ENCODE measurements around the gene OPA1. TPM values are rescaled to one million over a fixed set of nuclear protein-coding genes. Genes with fewer than 3 reads are reported as not detected.

OPA1 gene
- total and polyA plus RNA-seq, 2 of the 13 experiments (the other 11 are each of a cell fraction or from before 2014, with no cell fraction given), result 26.7 to 78.5 TPM

GRCh38 chr3:193744048-193744821 lies 151.2 kb downstream of the OPA1 start (continued):
- TF ChIP-seq, protein P1, sequence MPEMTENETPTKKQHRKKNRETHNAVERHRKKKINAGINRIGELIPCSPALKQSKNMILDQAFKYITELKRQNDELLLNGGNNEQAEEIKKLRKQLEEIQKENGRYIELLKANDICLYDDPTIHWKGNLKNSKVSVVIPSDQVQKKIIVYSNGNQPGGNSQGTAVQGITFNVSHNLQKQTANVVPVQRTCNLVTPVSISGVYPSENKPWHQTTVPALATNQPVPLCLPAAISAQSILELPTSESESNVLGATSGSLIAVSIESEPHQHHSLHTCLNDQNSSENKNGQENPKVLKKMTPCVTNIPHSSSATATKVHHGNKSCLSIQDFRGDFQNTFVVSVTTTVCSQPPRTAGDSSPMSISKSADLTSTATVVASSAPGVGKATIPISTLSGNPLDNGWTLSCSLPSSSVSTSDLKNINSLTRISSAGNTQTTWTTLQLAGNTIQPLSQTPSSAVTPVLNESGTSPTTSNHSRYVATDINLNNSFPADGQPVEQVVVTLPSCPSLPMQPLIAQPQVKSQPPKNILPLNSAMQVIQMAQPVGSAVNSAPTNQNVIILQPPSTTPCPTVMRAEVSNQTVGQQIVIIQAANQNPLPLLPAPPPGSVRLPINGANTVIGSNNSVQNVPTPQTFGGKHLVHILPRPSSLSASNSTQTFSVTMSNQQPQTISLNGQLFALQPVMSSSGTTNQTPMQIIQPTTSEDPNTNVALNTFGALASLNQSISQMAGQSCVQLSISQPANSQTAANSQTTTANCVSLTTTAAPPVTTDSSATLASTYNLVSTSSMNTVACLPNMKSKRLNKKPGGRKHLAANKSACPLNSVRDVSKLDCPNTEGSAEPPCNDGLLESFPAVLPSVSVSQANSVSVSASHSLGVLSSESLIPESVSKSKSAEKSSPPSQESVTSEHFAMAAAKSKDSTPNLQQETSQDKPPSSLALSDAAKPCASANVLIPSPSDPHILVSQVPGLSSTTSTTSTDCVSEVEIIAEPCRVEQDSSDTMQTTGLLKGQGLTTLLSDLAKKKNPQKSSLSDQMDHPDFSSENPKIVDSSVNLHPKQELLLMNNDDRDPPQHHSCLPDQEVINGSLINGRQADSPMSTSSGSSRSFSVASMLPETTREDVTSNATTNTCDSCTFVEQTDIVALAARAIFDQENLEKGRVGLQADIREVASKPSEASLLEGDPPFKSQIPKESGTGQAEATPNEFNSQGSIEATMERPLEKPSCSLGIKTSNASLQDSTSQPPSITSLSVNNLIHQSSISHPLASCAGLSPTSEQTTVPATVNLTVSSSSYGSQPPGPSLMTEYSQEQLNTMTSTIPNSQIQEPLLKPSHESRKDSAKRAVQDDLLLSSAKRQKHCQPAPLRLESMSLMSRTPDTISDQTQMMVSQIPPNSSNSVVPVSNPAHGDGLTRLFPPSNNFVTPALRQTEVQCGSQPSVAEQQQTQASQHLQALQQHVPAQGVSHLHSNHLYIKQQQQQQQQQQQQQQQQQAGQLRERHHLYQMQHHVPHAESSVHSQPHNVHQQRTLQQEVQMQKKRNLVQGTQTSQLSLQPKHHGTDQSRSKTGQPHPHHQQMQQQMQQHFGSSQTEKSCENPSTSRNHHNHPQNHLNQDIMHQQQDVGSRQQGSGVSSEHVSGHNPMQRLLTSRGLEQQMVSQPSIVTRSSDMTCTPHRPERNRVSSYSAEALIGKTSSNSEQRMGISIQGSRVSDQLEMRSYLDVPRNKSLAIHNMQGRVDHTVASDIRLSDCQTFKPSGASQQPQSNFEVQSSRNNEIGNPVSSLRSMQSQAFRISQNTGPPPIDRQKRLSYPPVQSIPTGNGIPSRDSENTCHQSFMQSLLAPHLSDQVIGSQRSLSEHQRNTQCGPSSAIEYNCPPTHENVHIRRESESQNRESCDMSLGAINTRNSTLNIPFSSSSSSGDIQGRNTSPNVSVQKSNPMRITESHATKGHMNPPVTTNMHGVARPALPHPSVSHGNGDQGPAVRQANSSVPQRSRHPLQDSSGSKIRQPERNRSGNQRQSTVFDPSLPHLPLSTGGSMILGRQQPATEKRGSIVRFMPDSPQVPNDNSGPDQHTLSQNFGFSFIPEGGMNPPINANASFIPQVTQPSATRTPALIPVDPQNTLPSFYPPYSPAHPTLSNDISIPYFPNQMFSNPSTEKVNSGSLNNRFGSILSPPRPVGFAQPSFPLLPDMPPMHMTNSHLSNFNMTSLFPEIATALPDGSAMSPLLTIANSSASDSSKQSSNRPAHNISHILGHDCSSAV (CRISPR knock-in tag; IDR thresholded peaks at IDR 0.05; ENCODE audit: borderline replicate concordance), result no peak
- TF ChIP-seq, protein P2, sequence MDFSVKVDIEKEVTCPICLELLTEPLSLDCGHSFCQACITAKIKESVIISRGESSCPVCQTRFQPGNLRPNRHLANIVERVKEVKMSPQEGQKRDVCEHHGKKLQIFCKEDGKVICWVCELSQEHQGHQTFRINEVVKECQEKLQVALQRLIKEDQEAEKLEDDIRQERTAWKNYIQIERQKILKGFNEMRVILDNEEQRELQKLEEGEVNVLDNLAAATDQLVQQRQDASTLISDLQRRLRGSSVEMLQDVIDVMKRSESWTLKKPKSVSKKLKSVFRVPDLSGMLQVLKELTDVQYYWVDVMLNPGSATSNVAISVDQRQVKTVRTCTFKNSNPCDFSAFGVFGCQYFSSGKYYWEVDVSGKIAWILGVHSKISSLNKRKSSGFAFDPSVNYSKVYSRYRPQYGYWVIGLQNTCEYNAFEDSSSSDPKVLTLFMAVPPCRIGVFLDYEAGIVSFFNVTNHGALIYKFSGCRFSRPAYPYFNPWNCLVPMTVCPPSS (IDR thresholded peaks at IDR 0.05), result no peak
- TF ChIP-seq, protein P3, sequence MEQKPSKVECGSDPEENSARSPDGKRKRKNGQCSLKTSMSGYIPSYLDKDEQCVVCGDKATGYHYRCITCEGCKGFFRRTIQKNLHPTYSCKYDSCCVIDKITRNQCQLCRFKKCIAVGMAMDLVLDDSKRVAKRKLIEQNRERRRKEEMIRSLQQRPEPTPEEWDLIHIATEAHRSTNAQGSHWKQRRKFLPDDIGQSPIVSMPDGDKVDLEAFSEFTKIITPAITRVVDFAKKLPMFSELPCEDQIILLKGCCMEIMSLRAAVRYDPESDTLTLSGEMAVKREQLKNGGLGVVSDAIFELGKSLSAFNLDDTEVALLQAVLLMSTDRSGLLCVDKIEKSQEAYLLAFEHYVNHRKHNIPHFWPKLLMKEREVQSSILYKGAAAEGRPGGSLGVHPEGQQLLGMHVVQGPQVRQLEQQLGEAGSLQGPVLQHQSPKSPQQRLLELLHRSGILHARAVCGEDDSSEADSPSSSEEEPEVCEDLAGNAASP (CRISPR knock-in tag; IDR thresholded peaks at IDR 0.05; ENCODE audit: borderline replicate concordance), result peak; percentile 80
- TF ChIP-seq, protein P4, sequence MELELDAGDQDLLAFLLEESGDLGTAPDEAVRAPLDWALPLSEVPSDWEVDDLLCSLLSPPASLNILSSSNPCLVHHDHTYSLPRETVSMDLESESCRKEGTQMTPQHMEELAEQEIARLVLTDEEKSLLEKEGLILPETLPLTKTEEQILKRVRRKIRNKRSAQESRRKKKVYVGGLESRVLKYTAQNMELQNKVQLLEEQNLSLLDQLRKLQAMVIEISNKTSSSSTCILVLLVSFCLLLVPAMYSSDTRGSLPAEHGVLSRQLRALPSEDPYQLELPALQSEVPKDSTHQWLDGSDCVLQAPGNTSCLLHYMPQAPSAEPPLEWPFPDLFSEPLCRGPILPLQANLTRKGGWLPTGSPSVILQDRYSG (CRISPR knock-in tag; IDR thresholded peaks at IDR 0.05), result no peak
- no peak for TF ChIP-seq SMAD9 (CRISPR knock-in tag; IDR thresholded peaks at IDR 0.05)
- no peak for TF ChIP-seq ZNF841 (CRISPR knock-in tag; IDR thresholded peaks at IDR 0.05; ENCODE audit: borderline replicate concordance)
- 0 out of 2 replicates have a peak, but pooled peaks have one; percentile 18 for TF ChIP-seq AFF4 (CRISPR knock-in tag; IDR thresholded peaks at IDR 0.05)
- TF ChIP-seq SMYD3 (CRISPR knock-in tag; IDR thresholded peaks at IDR 0.05), result no peak
- no peak for TF ChIP-seq ZSCAN20 (CRISPR knock-in tag; IDR thresholded peaks at IDR 0.05; ENCODE audit: borderline replicate concordance)
- peak; percentile 98 for TF ChIP-seq RARA (CRISPR knock-in tag; IDR thresholded peaks at IDR 0.05)
- no peak for TF ChIP-seq ARHGAP35 (CRISPR knock-in tag; IDR thresholded peaks at IDR 0.05; ENCODE audit: borderline replicate concordance)
